HepG2 (cell line): Measurements from ENCODE around the gene ISCA2.

ENCODE experiments used
- BHLHE40 ChIP-seq: IDR thresholded peaks from 2 replicates; pipeline ENCODE4 v1.6.1; 2011; ENCODE audit warnings: low read length, improper control_type of control experiment
- GLI4 ChIP-seq: sonication (generic); formaldehyde crosslinking; IDR thresholded peaks from 2 replicates; pipeline ENCODE4 v1.5.1; 2020; ENCODE audit warnings: missing genetic modification reagents, mild to moderate bottlenecking, moderate library complexity, borderline replicate concordance
- HOXA7 ChIP-seq: sonication (generic); formaldehyde crosslinking; IDR thresholded peaks from 2 replicates; pipeline ENCODE4 v1.8.1; 2022; ENCODE audit warnings: mild to moderate bottlenecking, missing genetic modification reagents, moderate library complexity
- MNT ChIP-seq: fragments of 450-650 bp; IDR thresholded peaks from 2 replicates; pipeline ENCODE4 v1.6.1; 2016
- PCBP1 ChIP-seq: fragments of 200-400 bp; formaldehyde crosslinking; IDR thresholded peaks from 2 replicates; pipeline ENCODE4 v1.6.1; 2017; ENCODE audit warnings: mild to moderate bottlenecking, low read depth, low read length, borderline replicate concordance
- POLR2AphosphoS5 ChIP-seq: IDR thresholded peaks from 2 replicates; pipeline ENCODE4 v1.6.1; 2012; ENCODE audit warnings: low read depth, low read length
- YEATS4 ChIP-seq: sonication (generic); formaldehyde crosslinking; IDR thresholded peaks from 2 replicates; pipeline ENCODE4 v1.4.0; 2020; ENCODE audit warnings: missing genetic modification reagents, borderline replicate concordance
- ZNF740 ChIP-seq: sonication (generic); formaldehyde crosslinking; IDR thresholded peaks from 2 replicates; pipeline ENCODE4 v1.4.0; 2020; ENCODE audit warnings: missing genetic modification reagents
- ZNF747 ChIP-seq: sonication (generic); formaldehyde crosslinking; IDR thresholded peaks from 2 replicates; pipeline ENCODE4 v1.8.1; 2023; ENCODE audit warnings: missing genetic modification reagents, mild to moderate bottlenecking, borderline replicate concordance

DNA sequence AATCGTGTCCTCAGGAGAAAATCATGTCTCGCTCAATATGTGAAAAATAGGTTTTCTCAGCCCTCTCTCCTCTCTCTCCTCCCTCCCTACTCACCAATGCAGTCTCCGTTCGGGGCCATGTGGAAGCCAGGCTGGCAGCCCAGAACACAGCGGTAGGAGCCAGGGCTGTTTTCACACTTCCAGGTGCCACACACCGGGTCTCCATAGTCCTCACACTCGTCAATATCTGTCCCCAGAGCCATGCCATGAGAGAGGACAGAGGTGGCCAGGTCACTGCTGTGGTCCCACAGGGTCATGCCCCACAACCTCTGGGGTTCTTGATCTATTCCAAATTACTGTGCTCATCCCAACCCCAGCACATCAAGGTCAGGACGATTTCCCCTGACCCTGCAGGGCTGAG, 13.5 kb downstream of the ISCA2 start:
- TF ChIP-seq POLR2AphosphoS5, result no peak
- no peak for TF ChIP-seq BHLHE40
- TF ChIP-seq MNT, result no peak
- TF ChIP-seq YEATS4 (CRISPR knock-in tag), result no peak
- TF ChIP-seq GLI4, result no peak
- TF ChIP-seq HOXA7, result no peak
- TF ChIP-seq ZNF747 (CRISPR knock-in tag), result no peak
- no peak for TF ChIP-seq ZNF740 (CRISPR knock-in tag)
- no peak for TF ChIP-seq PCBP1
